HepG2 (cell line): Measurements from ENCODE around the gene STK39. TPM values are rescaled to one million over a fixed set of nuclear protein-coding genes. Genes with fewer than 3 reads are reported as not detected.

Experiments used
- ADNP ChIP-seq: sonication (generic); formaldehyde crosslinking; IDR thresholded peaks from 2 replicates; pipeline ENCODE4 v1.4.0; 2020; ENCODE audit warnings: missing genetic modification reagents
- BATF2 ChIP-seq: sonication (generic); formaldehyde crosslinking; IDR thresholded peaks from 2 replicates; pipeline ENCODE4 v1.8.0; 2022; ENCODE audit warnings: mild to moderate bottlenecking, missing genetic modification reagents, moderate library complexity
- CBFB ChIP-seq: sonication (generic); formaldehyde crosslinking; IDR thresholded peaks from 2 replicates; pipeline ENCODE4 v1.4.0; 2020; ENCODE audit warnings: missing genetic modification reagents
- CEBPB ChIP-seq: IDR thresholded peaks from 2 replicates; pipeline ENCODE4 v1.6.1; 2011; ENCODE audit warnings: low read depth, low read length, improper control_type of control experiment, borderline replicate concordance
- CREB1 ChIP-seq, 2 experiments: fragments of 450-650 bp in 1 of 2; IDR thresholded peaks; 2 replicates each; pipeline ENCODE4 v1.6.1; 2016 to 2017; ENCODE audit warnings: control low read depth in 1 of 2, mild to moderate bottlenecking in 1 of 2, missing compliant biosample characterization in 1 of 2, missing genetic modification characterization in 1 of 2
- DPF2 ChIP-seq: sonication (generic); formaldehyde crosslinking; IDR thresholded peaks from 2 replicates; pipeline ENCODE4 v1.4.0; 2020; ENCODE audit warnings: mild to moderate bottlenecking, low read depth, missing genetic modification reagents, borderline replicate concordance
- ETV5 ChIP-seq: IDR thresholded peaks from 2 replicates; pipeline ENCODE4 v1.6.1; 2018; ENCODE audit warnings: missing biosample characterization, missing genetic modification reagents, inconsistent platforms, borderline replicate concordance
- GATA4 ChIP-seq: sonication (generic); IDR thresholded peaks from 2 replicates; pipeline ENCODE4 v1.6.1; 2016; ENCODE audit warnings: antibody characterized with exemption, low read depth, borderline replicate concordance
- GLMP ChIP-seq: sonication (generic); formaldehyde crosslinking; IDR thresholded peaks from 2 replicates; pipeline ENCODE4 v1.9.0; 2021; ENCODE audit warnings: missing genetic modification reagents, mild to moderate bottlenecking, borderline replicate concordance
- HOXA5 ChIP-seq: sonication (generic); formaldehyde crosslinking; IDR thresholded peaks from 2 replicates; pipeline ENCODE4 v1.4.0; 2020; ENCODE audit warnings: missing genetic modification reagents
- KLF15 ChIP-seq: sonication (generic); formaldehyde crosslinking; IDR thresholded peaks from 2 replicates; pipeline ENCODE4 v1.8.1; 2023; ENCODE audit warnings: borderline replicate concordance, mild to moderate bottlenecking, inconsistent platforms, missing genetic modification reagents, mixed read lengths
- MXI1 ChIP-seq: IDR thresholded peaks from 3 replicates; pipeline ENCODE4 v1.6.1; 2012; ENCODE audit warnings: low read depth, low read length, inconsistent platforms, borderline replicate concordance
- RNF2 ChIP-seq: fragments of 450-650 bp; conservative IDR thresholded peaks from 2 replicates; pipeline ENCODE4 v1.6.1; 2016; ENCODE audit warnings: low read depth
- SETDB1 ChIP-seq: sonication (generic); formaldehyde crosslinking; IDR thresholded peaks from 2 replicates; pipeline ENCODE4 v1.5.1; 2020; ENCODE audit warnings: missing genetic modification reagents, mild to moderate bottlenecking, borderline replicate concordance
- SMAD3 ChIP-seq: sonication (generic); formaldehyde crosslinking; IDR thresholded peaks from 2 replicates; pipeline ENCODE4 v1.4.0; 2020; ENCODE audit warnings: missing genetic modification reagents
- TEAD3 ChIP-seq: optimal IDR thresholded peaks from 2 replicates; pipeline ENCODE3; 2016; ENCODE audit warnings: borderline replicate concordance
- TP53 ChIP-seq: sonication (generic); formaldehyde crosslinking; conservative IDR thresholded peaks from 2 replicates; pipeline ENCODE4 v1.4.0; 2020; ENCODE audit warnings: missing genetic modification reagents
- ZBTB3 ChIP-seq: sonication (generic); formaldehyde crosslinking; IDR thresholded peaks from 2 replicates; pipeline ENCODE4 v1.4.0; 2020; ENCODE audit warnings: low read depth, mild to moderate bottlenecking, moderate library complexity, missing genetic modification reagents, borderline replicate concordance
- ZNF549 ChIP-seq: sonication (generic); formaldehyde crosslinking; IDR thresholded peaks from 2 replicates; pipeline ENCODE4 v1.5.0; 2020; ENCODE audit warnings: missing genetic modification reagents
- ZNF550 ChIP-seq: sonication (generic); formaldehyde crosslinking; IDR thresholded peaks from 2 replicates; pipeline ENCODE4 v1.4.0; 2020; ENCODE audit warnings: mild to moderate bottlenecking, missing genetic modification reagents, borderline replicate concordance
- polyA plus RNA-seq, 8 experiments: library from polyadenylated mRNA; depleted of rRNA in 3 of 8; stranded (reverse) in 7 of 8; unstranded in 1 of 8; fragments of >200 nt; fragmentation: Illumina TruSeq in 4 of 8; extraction: Trizol in 4 of 8; gene quantifications; 2 replicates each; pipeline versions ENCODE4 v1.2.1 to v1.2.3, GENCODE V29; 2011 to 2016; ENCODE audit warnings: low read depth in 4 of 8, missing spikeins in 1 of 8, mixed read lengths in 1 of 8; ENCODE audit not compliant: insufficient read depth in 1 of 8
- total RNA-seq, 5 experiments: library from RNA; depleted of rRNA; stranded (reverse); fragments of >200 nt; fragmentation: Illumina TruSeq; extraction: Trizol; gene quantifications; 2 replicates each; pipeline ENCODE4 v1.2.3, GENCODE V29; 2016; ENCODE audit warnings: low read depth in 1 of 5
- TF ChIP-seq, protein P1 (sequence below): IDR thresholded peaks from 2 replicates; pipeline ENCODE4 v1.6.1; 2012; ENCODE audit warnings: low read depth, low read length, improper control_type of control experiment

The STK39 gene
- total and polyA plus RNA-seq, 2 of the 13 experiments (the other 11 are each of a cell fraction or from before 2014, with no cell fraction given), result 27.3 to 38.4 TPM

GRCh38 chr2:168220965-168221819, 26.2 kb downstream of the STK39 start (continued):
- TF ChIP-seq ZBTB3 (peak; percentile 82; the same call in 1 of the 2 replicates), RNF2 (no peak), ETV5 (CRISPR knock-in tag) (peak; percentile 96), ZNF549 (no peak), TP53 (CRISPR knock-in tag) (no peak), TEAD3 (peak; percentile 63), CEBPB (peak; percentile 62; the same call in 1 of the 2 replicates), SMAD3 (CRISPR knock-in tag) (0 out of 2 replicates have a peak, but pooled peaks have one; percentile 66), CREB1 (IDR thresholded peaks at IDR 0.05) (0 out of 2 replicates have a peak, but pooled peaks have one; percentile 13), CREB1 (CRISPR knock-in tag; IDR thresholded peaks at IDR 0.05) (peak; percentile 57), MXI1 (no peak), ADNP (CRISPR knock-in tag) (no peak), KLF15 (CRISPR knock-in tag) (no peak), GLMP (no peak), DPF2 (CRISPR knock-in tag) (peak; percentile 80), HOXA5 (no peak), BATF2 (no peak), ZNF550 (no peak), CBFB (CRISPR knock-in tag) (0 out of 2 replicates have a peak, but pooled peaks have one; percentile 44), GATA4 (peak; percentile 43; the same call in 1 of the 2 replicates), SETDB1 (no peak)
- TF ChIP-seq, protein P1, sequence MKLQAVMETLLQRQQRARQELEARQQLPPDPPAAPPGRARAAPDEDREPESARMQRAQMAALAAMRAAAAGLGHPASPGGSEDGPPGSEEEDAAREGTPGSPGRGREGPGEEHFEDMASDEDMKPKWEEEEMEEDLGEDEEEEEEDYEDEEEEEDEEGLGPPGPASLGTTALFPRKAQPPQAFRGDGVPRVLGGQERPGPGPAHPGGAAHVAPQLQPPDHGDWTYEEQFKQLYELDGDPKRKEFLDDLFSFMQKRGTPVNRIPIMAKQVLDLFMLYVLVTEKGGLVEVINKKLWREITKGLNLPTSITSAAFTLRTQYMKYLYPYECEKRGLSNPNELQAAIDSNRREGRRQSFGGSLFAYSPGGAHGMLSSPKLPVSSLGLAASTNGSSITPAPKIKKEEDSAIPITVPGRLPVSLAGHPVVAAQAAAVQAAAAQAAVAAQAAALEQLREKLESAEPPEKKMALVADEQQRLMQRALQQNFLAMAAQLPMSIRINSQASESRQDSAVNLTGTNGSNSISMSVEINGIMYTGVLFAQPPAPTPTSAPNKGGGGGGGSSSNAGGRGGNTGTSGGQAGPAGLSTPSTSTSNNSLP, result peak; percentile 92
